GM12892 (cell line): ENCODE data around the gene SS18L1.

Source experiments
- POLR2A ChIP-seq: IDR thresholded peaks from 2 replicates; pipeline ENCODE4 v1.6.1; 2011; ENCODE audit warnings: low read depth, low read length, control low read depth
- POLR2AphosphoS5 ChIP-seq: IDR thresholded peaks from 2 replicates; pipeline ENCODE4 v1.6.1; 2011; ENCODE audit warnings: low read depth, low read length, control low read depth
- TAF1 ChIP-seq: IDR thresholded peaks from 2 replicates; pipeline ENCODE4 v1.6.1; 2011; ENCODE audit warnings: low read depth, mild to moderate bottlenecking, control low read depth, low read length, borderline replicate concordance

DNA sequence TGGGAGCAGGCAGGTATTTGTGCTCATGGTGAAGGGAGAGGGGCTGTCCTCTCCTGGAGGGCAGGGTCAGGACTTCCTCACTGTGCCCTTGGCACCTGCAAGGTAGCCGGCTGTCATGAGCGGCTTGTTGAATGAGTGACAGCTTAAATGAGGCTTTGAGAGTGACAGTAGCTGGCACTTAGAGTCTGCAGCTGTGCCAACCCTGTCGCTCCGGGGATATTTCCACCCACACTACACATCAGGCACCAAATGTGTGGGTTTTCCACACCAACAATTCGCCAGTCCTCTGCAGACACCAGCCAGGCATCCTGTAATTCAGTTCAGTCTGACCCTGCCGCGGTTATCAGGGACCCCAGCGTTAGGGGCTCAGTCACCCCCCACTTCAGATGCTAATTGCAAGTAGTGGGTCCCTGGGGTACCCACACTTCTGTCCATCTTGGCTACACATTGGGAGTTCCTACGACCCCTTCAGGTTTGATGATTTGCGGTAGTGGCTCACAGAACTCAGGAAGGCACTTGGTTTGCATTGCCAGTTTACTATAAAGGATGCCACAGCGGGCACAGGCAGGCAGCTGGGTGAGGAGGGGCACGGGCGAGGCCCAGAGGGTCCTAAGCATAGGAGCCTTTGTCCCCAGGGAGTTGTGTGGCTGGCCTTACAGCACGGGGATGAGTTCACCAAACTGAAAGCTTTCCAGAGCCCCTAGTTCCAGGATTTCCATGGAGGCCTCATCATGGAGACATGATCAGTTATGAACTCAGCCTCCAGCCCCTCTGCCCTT lies 48.4 kb downstream of the SS18L1 start:
- TF ChIP-seq POLR2A (no peak), POLR2AphosphoS5 (no peak), TAF1 (no peak)
